Psoas muscle (tissue), 8 donors: ENCODE measurements around the gene KLHL26. TPM values are rescaled to one million over a fixed set of nuclear protein-coding genes. Genes with fewer than 3 reads are reported as not detected.
A peak's percentile ranks its signal among the peaks of the same experiment; 100 is the strongest.

Source experiments
- ATAC-seq, 4 donors: fragments of 200-7000 bp; cut with Tn5 transposase; one replicate each; pipeline ENCODE4 v1.9.1; 2020; ENCODE audit warnings: moderate library complexity in 3 of 4, mild to moderate bottlenecking in 2 of 4
- DNase-seq, 2 donors: peaks; one replicate each; pipeline ENCODE4 v3.0.0-alpha.2; 2020
- H3K27ac ChIP-seq: fragments of 200-600 bp; one replicate; pipeline ENCODE4 v1.8.0; 2022
- H3K27me3 ChIP-seq, 3 donors: fragments of 200-600 bp in 1 of 3; one replicate each; pipeline versions ENCODE4 v1.6.1 to v1.8.0; 2013 to 2022; ENCODE audit warnings: low read length in 2 of 3, mild to moderate bottlenecking in 2 of 3, moderate library complexity in 1 of 3; ENCODE audit not compliant: insufficient read depth in 3 of 3
- H3K36me3 ChIP-seq, 2 donors: fragments of 200-600 bp in 1 of 2; one replicate each; pipeline versions ENCODE4 v1.6.1 to v1.8.0; 2013 to 2022; ENCODE audit warnings: low read depth in 1 of 2, mild to moderate bottlenecking in 1 of 2, moderate library complexity in 1 of 2; ENCODE audit not compliant: insufficient read depth in 1 of 2
- H3K4me1 ChIP-seq: fragments of 200-600 bp; one replicate; pipeline ENCODE4 v1.8.0; 2022
- H3K4me3 ChIP-seq: fragments of 200-600 bp; one replicate; pipeline ENCODE4 v1.8.0; 2022; ENCODE audit warnings: mild to moderate bottlenecking
- H3K9me3 ChIP-seq: fragments of 200-600 bp; one replicate; pipeline ENCODE4 v1.8.0; 2022
- WGBS, 3 donors: extraction: QIAGEN DNeasy Blood & Tissue Kit; methylation state at CpG; one replicate each; pipeline versions ENCODE4 v1.1.6 to v1.1.7; 2013; 5-methylcytosine and 5-hydroxymethylcytosine counted together
- intact Hi-C, 2 donors: fragments of 100-400 bp; cut with DNase I; formaldehyde crosslinking; loops; one replicate each; pipeline versions ENCODE4 v1.11.0 to v1.14.2; 2022
- polyA plus RNA-seq, 3 donors: library from polyadenylated mRNA; stranded (reverse); fragments of 200-250 nt; gene quantifications; one replicate each; pipeline ENCODE4 v1.2.3, GENCODE V29; 2013
- total RNA-seq, 4 donors: library from RNA; stranded (reverse); fragmentation: NEBNext Ultra II Directional in 2 of 4; extraction: Animal tissue kit (Norgen Biotek cat#: 25700) in 2 of 4; gene quantifications; one replicate each; pipeline versions ENCODE4 v1.2.1 to v1.2.4, GENCODE V29; 2021 to 2023
- TF ChIP-seq, protein P1 (sequence below): fragments of 200-600 bp; IDR thresholded peaks from one replicate; pipeline ENCODE4 v1.8.0; 2022; ENCODE audit warnings: antibody characterized with exemption
- donor health status: healthy with polysubstance abuse.
- donor health status: DM: no; HTN: no; CAD: no; lungs with moderate emphysema.
- donor health status: Bipolar disorder and iron deficiency.
- donor health status: healthy.
- donor health status: DM: yes; HTN: yes; CAD: no.
- donor health status: DM: no; HTN: no; CAD: no.
- donor health status: DM: no; HTN: no; CAD: no.
- donor health status: DM: yes; HTN: yes; CAD: no.

Gene KLHL26
- total and polyA plus RNA-seq, 7 donors, result 3.1 to 9.9 (median 5.2) TPM

DNA sequence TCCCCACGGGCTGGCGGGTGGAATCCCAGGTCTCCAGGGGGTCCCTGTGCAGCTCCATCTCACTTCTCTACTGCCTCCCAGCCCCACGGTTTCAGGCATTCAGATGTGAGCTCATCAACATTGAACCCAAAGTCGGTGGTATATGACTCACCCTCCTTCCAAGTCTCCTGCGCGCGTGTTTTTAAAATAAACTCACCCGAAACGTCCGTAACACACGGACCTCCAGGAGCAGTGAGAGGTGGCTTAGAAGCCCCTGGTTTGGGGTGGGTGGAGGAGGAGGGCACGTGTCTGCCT lies 32.6 kb downstream of the KLHL26 start:
- no peak for ATAC-seq
- peaks cover 32% of the 10 kb centered on the region for H3K4me1 ChIP-seq
- DNase-seq, result no peak
- WGBS, 3 donors, result 88 to 92% (median 89%) methylated on average over 12 of the region's 12 CpGs
- no peaks in the 10 kb centered on the region for H3K27me3 ChIP-seq
- H3K36me3 ChIP-seq, result peaks cover 0 to 27% of the 10 kb centered on the region in 2 donors
- no peaks in the 10 kb centered on the region for H3K9me3 ChIP-seq
- no peak overlapping the region for H3K4me3 ChIP-seq
- TF ChIP-seq, protein P1, sequence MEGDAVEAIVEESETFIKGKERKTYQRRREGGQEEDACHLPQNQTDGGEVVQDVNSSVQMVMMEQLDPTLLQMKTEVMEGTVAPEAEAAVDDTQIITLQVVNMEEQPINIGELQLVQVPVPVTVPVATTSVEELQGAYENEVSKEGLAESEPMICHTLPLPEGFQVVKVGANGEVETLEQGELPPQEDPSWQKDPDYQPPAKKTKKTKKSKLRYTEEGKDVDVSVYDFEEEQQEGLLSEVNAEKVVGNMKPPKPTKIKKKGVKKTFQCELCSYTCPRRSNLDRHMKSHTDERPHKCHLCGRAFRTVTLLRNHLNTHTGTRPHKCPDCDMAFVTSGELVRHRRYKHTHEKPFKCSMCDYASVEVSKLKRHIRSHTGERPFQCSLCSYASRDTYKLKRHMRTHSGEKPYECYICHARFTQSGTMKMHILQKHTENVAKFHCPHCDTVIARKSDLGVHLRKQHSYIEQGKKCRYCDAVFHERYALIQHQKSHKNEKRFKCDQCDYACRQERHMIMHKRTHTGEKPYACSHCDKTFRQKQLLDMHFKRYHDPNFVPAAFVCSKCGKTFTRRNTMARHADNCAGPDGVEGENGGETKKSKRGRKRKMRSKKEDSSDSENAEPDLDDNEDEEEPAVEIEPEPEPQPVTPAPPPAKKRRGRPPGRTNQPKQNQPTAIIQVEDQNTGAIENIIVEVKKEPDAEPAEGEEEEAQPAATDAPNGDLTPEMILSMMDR, result no peak
- no peak overlapping the region for H3K27ac ChIP-seq
- intact Hi-C loops, result no loop called here

DNA sequence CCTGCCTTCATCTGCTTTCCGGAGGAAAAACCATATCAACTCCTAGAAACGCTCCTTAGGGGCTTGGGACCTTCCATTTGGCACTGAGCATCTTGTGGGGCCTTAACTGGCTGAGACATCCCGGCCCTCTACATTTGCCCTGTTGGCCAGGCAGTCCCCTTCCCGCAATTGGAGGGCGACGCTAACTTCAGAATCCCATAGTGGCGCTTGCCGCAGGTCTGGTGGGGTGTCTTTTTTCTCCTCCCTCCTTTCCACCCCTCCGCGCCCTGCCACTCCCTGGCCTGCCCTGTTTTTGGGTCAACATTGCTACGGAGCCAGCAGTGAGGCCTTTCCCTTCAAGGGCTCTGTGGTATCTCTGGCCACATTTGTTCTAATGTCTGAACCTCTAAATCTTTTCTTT lies 33.1 kb downstream of the KLHL26 start:
- ATAC-seq, result no peak
- H3K27ac ChIP-seq, result no peak overlapping the region
- no peak for DNase-seq
- intact Hi-C loops, result loop anchor here in 1 of 2 donors (10.0 kb wide), 1 partner anchor 215 kb away; no protein-coding TSS in a partner anchor
- H3K27me3 ChIP-seq, result no peaks in the 10 kb centered on the region
- H3K36me3 ChIP-seq, result peaks cover 0 to 25% of the 10 kb centered on the region in 2 donors
- no peak overlapping the region for H3K4me3 ChIP-seq
- TF ChIP-seq, protein P1, result no peak
- 87 to 93% (median 90%) methylated on average over 11 of the region's 11 CpGs for WGBS, 3 donors
- no peaks in the 10 kb centered on the region for H3K9me3 ChIP-seq
- H3K4me1 ChIP-seq, result peaks cover 36% of the 10 kb centered on the region

DNA sequence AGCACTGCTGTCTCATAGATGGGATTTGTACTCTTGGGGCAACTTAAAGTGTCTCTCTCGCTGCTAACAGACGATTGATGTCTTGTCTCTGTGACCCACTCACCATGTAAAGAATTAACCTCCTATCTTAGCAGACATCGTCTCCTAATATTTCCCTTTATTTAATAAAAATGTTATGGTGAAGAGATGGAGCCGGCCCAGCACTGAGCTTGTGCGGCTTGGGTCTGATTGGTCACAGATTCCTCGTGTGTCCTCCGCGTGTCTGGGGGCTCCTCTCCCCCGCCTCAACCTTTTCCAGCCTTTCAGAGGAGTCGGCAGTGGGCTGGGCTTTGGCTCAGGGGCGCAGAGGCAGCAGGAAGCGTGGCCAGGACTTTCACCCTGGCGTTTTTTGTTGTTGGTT lies 33.5 kb downstream of the KLHL26 start:
- ATAC-seq, result no peak
- TF ChIP-seq, protein P1, result no peak
- H3K27ac ChIP-seq, result no peak overlapping the region
- H3K4me3 ChIP-seq, result no peak overlapping the region
- H3K9me3 ChIP-seq, result no peaks in the 10 kb centered on the region
- peaks cover 39% of the 10 kb centered on the region for H3K4me1 ChIP-seq
- H3K36me3 ChIP-seq, result peaks cover 0 to 25% of the 10 kb centered on the region in 2 donors
- WGBS, 3 donors, result 74 to 85% (median 77%) methylated on average over 13 of the region's 13 CpGs
- H3K27me3 ChIP-seq, result no peaks in the 10 kb centered on the region
- intact Hi-C loops, result loop anchor here in 1 of 2 donors (10.0 kb wide), 1 partner anchor 216 kb away; no protein-coding TSS in a partner anchor
- DNase-seq, result no peak

DNA sequence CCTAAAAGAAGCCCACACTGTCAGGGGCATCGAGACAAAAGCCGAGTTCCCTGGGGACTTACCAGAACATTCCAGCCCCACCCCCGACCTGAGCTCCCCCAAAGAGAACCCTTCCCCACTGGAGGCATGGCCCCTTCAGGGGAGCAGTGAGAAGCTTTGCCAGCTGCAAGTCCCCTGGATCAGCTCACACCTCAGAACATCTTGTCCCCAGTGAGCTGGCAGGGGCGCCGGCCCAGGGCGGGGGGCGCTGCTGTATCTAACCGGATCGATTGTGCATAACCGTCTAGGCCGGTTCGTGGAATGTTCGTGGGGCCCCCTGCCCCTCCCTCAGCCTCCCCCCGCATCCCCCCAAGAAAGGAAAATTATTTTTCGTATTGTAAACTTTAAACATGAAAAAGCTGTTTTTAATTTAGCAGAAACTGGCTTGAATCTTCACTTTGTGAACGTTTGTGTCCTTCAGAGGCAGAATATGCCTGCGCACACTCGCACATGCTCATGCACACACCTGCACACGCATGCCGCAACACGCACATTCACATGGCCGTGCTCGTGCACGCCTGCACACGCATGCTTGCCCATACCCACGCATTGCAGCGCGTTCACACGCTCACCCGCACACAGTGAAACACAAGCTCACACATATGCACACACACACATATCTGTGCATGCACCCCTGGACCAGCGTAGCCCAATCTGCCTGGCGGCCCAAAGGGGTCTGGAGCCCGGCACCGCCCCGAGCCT lies 34.6 kb downstream of the KLHL26 start:
- Histone ChIP-seq H3K9me3 (no peaks in the 10 kb centered on the region), H3K36me3 (peaks cover 0 to 25% of the 10 kb centered on the region in 2 donors), H3K4me1 (peaks cover 39% of the 10 kb centered on the region), H3K27me3 (no peaks in the 10 kb centered on the region), H3K4me3 (no peak overlapping the region), H3K27ac (peak overlapping the region; percentile 39)
- TF ChIP-seq, protein P1, result no peak
- 65 to 84% (median 67%) methylated on average over 35 of the region's 35 CpGs for WGBS, 3 donors
- ATAC-seq (peak in 3 of 4 donors; percentile 2 to 30 (median 3)), DNase-seq (no peak)
- intact Hi-C loops, result loop anchor here (2.0 to 10.0 kb wide), 2 partner anchors 77 to 217 kb away; no protein-coding TSS in a partner anchor
